ENCODE measurements around the gene CACUL1. TPM values are rescaled to one million over a fixed set of nuclear protein-coding genes. Genes with fewer than 3 reads are reported as not detected.

CACUL1 gene
- total and polyA plus RNA-seq, 2 donors (not counting 3 experiments of a cell fraction or from before 2014, with no cell fraction given), result 6.0 to 35.1 TPM

DNA sequence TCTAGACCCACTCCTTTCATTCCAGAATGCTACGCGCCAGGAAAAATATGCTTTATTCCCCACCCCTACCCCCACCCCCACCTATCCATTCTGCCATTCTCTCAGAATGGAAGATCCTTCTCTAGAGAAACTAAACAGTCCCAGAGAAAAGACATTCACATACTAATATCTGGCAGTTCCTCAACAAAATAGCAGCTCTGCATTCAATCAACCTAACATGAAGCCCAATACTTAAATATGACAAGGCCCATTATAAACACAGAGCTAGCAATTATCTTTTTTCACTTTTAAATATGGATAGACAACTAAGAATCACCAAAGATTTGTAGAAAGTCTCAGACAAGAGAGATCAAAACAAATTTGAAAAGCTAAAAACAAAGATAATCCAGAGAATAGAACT is 16.4 kb downstream of the CACUL1 start:
- TF ChIP-seq FOS (IDR thresholded peaks at IDR 0.05; ENCODE audit: borderline replicate concordance, insufficient read depth, low read length) (no peak), JUN (IDR thresholded peaks at IDR 0.05; ENCODE audit: borderline replicate concordance, insufficient read depth, insufficient read length, low read depth) (no peak)
- dilution Hi-C loops (cut with MboI; ENCODE audit: extremely low pct_ligation_motif_present, low sequenced_read_pairs), result no loop called here
- no peak overlapping the region for H3K4me3 ChIP-seq (replicated peaks in 1 of 3; ENCODE audit: insufficient read depth in 1 of 3, low read depth in 1 of 3, low read length in 3 of 3)
- no TSS peak for BruUV-seq (replicated peaks)
- DNase-seq (ENCODE audit: low read depth, low spot score) (no peak), FAIRE-seq (no peak)
- H3K9ac ChIP-seq (replicated peaks; ENCODE audit: extremely low read depth, insufficient read depth, low read length), result no peak overlapping the region
- H3K9me1 ChIP-seq (replicated peaks; ENCODE audit: control insufficient read depth, extremely low read depth, insufficient read depth, low read length), result no peaks in the 10 kb centered on the region
- H2AFZ ChIP-seq (ENCODE audit: low read depth, low read length), result no peak overlapping the region
- H3K79me2 ChIP-seq (ENCODE audit: control insufficient read depth, insufficient read depth, low read length), result peaks cover 82% of the 10 kb centered on the region
- H3K27me3 ChIP-seq (ENCODE audit: control insufficient read depth in 2 of 2, insufficient read depth in 2 of 2, low read length in 2 of 2), result no peaks in the 10 kb centered on the region
- no peaks in the 10 kb centered on the region for H3K4me1 ChIP-seq (ENCODE audit: control insufficient read depth, extremely low read depth, insufficient read depth, low read length)
- ChIA-PET POLR2A (interaction anchor here (0.7 kb wide), 1 partner anchor 16 kb away, joined by 3 read pairs; the partner anchor contains the start of gene CACUL1), CTCF (interaction anchor here (1.0 kb wide), 1 partner anchor 17 kb away, joined by 3 read pairs; no protein-coding TSS in a partner anchor)
- H3K9me3 ChIP-seq (replicated peaks; ENCODE audit: control insufficient read depth, insufficient read depth, low read length), result no peaks in the 10 kb centered on the region
- peaks cover 26% of the 10 kb centered on the region for H4K20me1 ChIP-seq (replicated peaks; ENCODE audit: control insufficient read depth, extremely low read depth, insufficient read depth, low read length)
- intact Hi-C loops (cut with micrococcal nuclease), result no loop called here
- no peak overlapping the region for H3K4me2 ChIP-seq (ENCODE audit: insufficient read depth, low read length)
- no peak overlapping the region for H3K27ac ChIP-seq (ENCODE audit: insufficient read depth, low read depth, low read length)
- H3K36me3 ChIP-seq (ENCODE audit: control insufficient read depth in 2 of 2, extremely low read depth in 1 of 2, insufficient read depth in 2 of 2, low read length in 2 of 2), result no peaks in the 10 kb centered on the region

- dilution Hi-C loops (cut with MboI; ENCODE audit: extremely low pct_ligation_motif_present, low sequenced_read_pairs) (no loop called here), intact Hi-C loops (cut with micrococcal nuclease) (no loop called here)
- TF ChIP-seq GATA2 (IDR thresholded peaks at IDR 0.05; ENCODE audit: insufficient read depth, insufficient read length, low read depth, low read length) (no peak), POLR2AphosphoS5 (IDR thresholded peaks at IDR 0.05; ENCODE audit: insufficient read depth, low read depth, low read length) (no peak)
- CTCF ChIA-PET, result interaction anchor here (0.9 kb wide), 1 partner anchor 17 kb away, joined by 4 read pairs; no protein-coding TSS in a partner anchor
- BruUV-seq (replicated peaks), result no TSS peak
- Histone ChIP-seq H3K79me2 (ENCODE audit: control insufficient read depth, insufficient read depth, low read length) (peaks cover 84% of the 10 kb centered on the region), H3K4me1 (ENCODE audit: control insufficient read depth, extremely low read depth, insufficient read depth, low read length) (no peaks in the 10 kb centered on the region), H3K27ac (ENCODE audit: insufficient read depth, low read depth, low read length) (no peak overlapping the region), H3K9ac (replicated peaks; ENCODE audit: extremely low read depth, insufficient read depth, low read length) (no peak overlapping the region), H3K36me3 (ENCODE audit: control insufficient read depth in 2 of 2, extremely low read depth in 1 of 2, insufficient read depth in 2 of 2, low read length in 2 of 2) (no peaks in the 10 kb centered on the region), H3K4me3 (replicated peaks in 1 of 3; ENCODE audit: insufficient read depth in 1 of 3, low read depth in 1 of 3, low read length in 3 of 3) (no peak overlapping the region), H3K27me3 (ENCODE audit: control insufficient read depth in 2 of 2, insufficient read depth in 2 of 2, low read length in 2 of 2) (no peaks in the 10 kb centered on the region), H3K4me2 (ENCODE audit: insufficient read depth, low read length) (no peak overlapping the region), H2AFZ (ENCODE audit: low read depth, low read length) (no peak overlapping the region), H3K9me1 (replicated peaks; ENCODE audit: control insufficient read depth, extremely low read depth, insufficient read depth, low read length) (no peaks in the 10 kb centered on the region), H3K9me3 (replicated peaks; ENCODE audit: control insufficient read depth, insufficient read depth, low read length) (no peaks in the 10 kb centered on the region), H4K20me1 (replicated peaks; ENCODE audit: control insufficient read depth, extremely low read depth, insufficient read depth, low read length) (peaks cover 23% of the 10 kb centered on the region)
- POLR2A ChIA-PET, result no interaction called here
- DNase-seq (ENCODE audit: low read depth, low spot score), result no peak
- no peak for FAIRE-seq
These were observed 17.0 kb downstream of the CACUL1 start for GRCh38 chr10:118737603-118738302.
